Measurements from ENCODE around the gene NUDT2. TPM values are rescaled to one million over a fixed set of nuclear protein-coding genes. Genes with fewer than 3 reads are reported as not detected.

The NUDT2 gene
- total RNA-seq, 1 experiment from 2014 or later: 17.8 TPM

- Mint-ChIP-seq H3K4me3 (peak overlapping the region; percentile 96), H3K27ac (peak overlapping the region; percentile 99), H3K4me1 (peaks cover 38% of the 10 kb centered on the region), H3K27me3 (ENCODE audit: low read depth) (no peaks in the 10 kb centered on the region; the same call in 1 of the 2 replicates), H3K9me3 (no peaks in the 10 kb centered on the region), H3K36me3 (no peaks in the 10 kb centered on the region)
- ChIA-PET CTCF (interaction anchor here (0.6 to 1.5 kb wide), 3 partner anchors 9 to 225 kb away, joined by 3 read pairs; no protein-coding TSS in a partner anchor), POLR2A (no interaction called here)
- DNase-seq (ENCODE audit: low spot score) (no peak), ATAC-seq (no peak)
- peak; percentile 50; the same call in 1 of the 2 replicates for TF ChIP-seq FOXK1 (CRISPR knock-in tag; IDR thresholded peaks at IDR 0.05)
- TF ChIP-seq JAZF1 (CRISPR knock-in tag; IDR thresholded peaks at IDR 0.05): no peak
- no peak for TF ChIP-seq CBFB (CRISPR knock-in tag; IDR thresholded peaks at IDR 0.05; ENCODE audit: low read depth)
- TF ChIP-seq TEAD4 (CRISPR knock-in tag; IDR thresholded peaks at IDR 0.05): no peak
- TF ChIP-seq ZNF671 (CRISPR knock-in tag; IDR thresholded peaks at IDR 0.05): no peak
- TF ChIP-seq ZNF138 (CRISPR knock-in tag; conservative IDR thresholded peaks at IDR 0.05): no peak
- TF ChIP-seq, protein P1, sequence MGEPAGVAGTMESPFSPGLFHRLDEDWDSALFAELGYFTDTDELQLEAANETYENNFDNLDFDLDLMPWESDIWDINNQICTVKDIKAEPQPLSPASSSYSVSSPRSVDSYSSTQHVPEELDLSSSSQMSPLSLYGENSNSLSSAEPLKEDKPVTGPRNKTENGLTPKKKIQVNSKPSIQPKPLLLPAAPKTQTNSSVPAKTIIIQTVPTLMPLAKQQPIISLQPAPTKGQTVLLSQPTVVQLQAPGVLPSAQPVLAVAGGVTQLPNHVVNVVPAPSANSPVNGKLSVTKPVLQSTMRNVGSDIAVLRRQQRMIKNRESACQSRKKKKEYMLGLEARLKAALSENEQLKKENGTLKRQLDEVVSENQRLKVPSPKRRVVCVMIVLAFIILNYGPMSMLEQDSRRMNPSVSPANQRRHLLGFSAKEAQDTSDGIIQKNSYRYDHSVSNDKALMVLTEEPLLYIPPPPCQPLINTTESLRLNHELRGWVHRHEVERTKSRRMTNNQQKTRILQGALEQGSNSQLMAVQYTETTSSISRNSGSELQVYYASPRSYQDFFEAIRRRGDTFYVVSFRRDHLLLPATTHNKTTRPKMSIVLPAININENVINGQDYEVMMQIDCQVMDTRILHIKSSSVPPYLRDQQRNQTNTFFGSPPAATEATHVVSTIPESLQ (CRISPR knock-in tag; IDR thresholded peaks at IDR 0.05): no peak
- TF ChIP-seq ATF1 (CRISPR knock-in tag; IDR thresholded peaks at IDR 0.05): 0 out of 2 replicates have a peak, but pooled peaks have one; percentile 17
- TF ChIP-seq E2F5 (CRISPR knock-in tag; IDR thresholded peaks at IDR 0.05): no peak
- TF ChIP-seq, protein P2, sequence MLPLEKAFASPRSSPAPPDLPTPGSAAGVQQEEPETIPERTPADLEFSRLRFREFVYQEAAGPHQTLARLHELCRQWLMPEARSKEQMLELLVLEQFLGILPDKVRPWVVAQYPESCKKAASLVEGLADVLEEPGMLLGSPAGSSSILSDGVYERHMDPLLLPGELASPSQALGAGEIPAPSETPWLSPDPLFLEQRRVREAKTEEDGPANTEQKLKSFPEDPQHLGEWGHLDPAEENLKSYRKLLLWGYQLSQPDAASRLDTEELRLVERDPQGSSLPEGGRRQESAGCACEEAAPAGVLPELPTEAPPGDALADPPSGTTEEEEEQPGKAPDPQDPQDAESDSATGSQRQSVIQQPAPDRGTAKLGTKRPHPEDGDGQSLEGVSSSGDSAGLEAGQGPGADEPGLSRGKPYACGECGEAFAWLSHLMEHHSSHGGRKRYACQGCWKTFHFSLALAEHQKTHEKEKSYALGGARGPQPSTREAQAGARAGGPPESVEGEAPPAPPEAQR (CRISPR knock-in tag; IDR thresholded peaks at IDR 0.05): no peak
- no peak for TF ChIP-seq MAX (CRISPR knock-in tag; IDR thresholded peaks at IDR 0.05)
- 0 out of 2 replicates have a peak, but pooled peaks have one; percentile 25 for TF ChIP-seq MYBL2 (CRISPR knock-in tag; IDR thresholded peaks at IDR 0.05)
Observed at GRCh38 chr9:34328500-34328986, 826 bp upstream of the NUDT2 start.

DNA sequence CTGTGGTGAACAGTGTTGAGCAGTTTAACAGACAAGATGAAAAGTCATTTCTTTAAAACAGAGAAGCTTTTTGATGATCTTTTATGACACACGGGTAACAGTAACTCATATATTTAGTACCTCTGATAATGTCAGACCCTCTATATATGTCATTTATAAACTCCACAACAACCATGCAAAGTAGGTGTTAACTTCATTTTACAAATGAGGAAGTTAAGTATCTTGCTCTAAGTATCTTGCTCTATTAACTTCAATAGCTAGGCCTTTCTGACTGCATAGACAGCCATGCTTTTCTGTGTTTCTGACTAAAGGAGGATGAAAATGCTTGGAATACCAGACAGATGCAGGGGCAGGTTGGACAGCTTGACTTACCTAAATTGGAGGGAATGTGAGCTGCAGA lies 1.8 kb downstream of the NUDT2 start:
- no peak overlapping the region for H3K27ac Mint-ChIP-seq
- ChIA-PET CTCF (interaction anchor here (1.3 to 7.0 kb wide), 2 partner anchors 47 to 73 kb away, joined by 8 to 168 read pairs; partner anchors contain the start of gene MYORG), POLR2A (no interaction called here)
- no peaks in the 10 kb centered on the region; the same call in 1 of the 2 replicates for H3K27me3 Mint-ChIP-seq (ENCODE audit: low read depth)
- H3K9me3 Mint-ChIP-seq: no peaks in the 10 kb centered on the region
- peaks cover 59% of the 10 kb centered on the region for H3K4me1 Mint-ChIP-seq
- no peak for DNase-seq (ENCODE audit: low spot score)
- TF ChIP-seq ESRRA (CRISPR knock-in tag; IDR thresholded peaks at IDR 0.05; ENCODE audit: borderline replicate concordance) (no peak), ZBTB43 (CRISPR knock-in tag; IDR thresholded peaks at IDR 0.05) (no peak), ZBTB21 (CRISPR knock-in tag; IDR thresholded peaks at IDR 0.05; ENCODE audit: borderline replicate concordance) (no peak), SOX15 (CRISPR knock-in tag; IDR thresholded peaks at IDR 0.05) (no peak), IRF2 (CRISPR knock-in tag; IDR thresholded peaks at IDR 0.05; ENCODE audit: borderline replicate concordance, low read depth) (no peak), NR1H2 (CRISPR knock-in tag; IDR thresholded peaks at IDR 0.05) (no peak), RELA (CRISPR knock-in tag; IDR thresholded peaks at IDR 0.05; ENCODE audit: borderline replicate concordance) (no peak), CREB1 (CRISPR knock-in tag; IDR thresholded peaks at IDR 0.05) (no peak), NFE2L1 (CRISPR knock-in tag; IDR thresholded peaks at IDR 0.05) (no peak), ZNF317 (CRISPR knock-in tag; IDR thresholded peaks at IDR 0.05; ENCODE audit: borderline replicate concordance, low read depth) (no peak), JAZF1 (CRISPR knock-in tag; IDR thresholded peaks at IDR 0.05) (no peak), NR2C2 (CRISPR knock-in tag; IDR thresholded peaks at IDR 0.05) (no peak), USF2 (CRISPR knock-in tag; IDR thresholded peaks at IDR 0.05) (no peak), ZNF232 (CRISPR knock-in tag; IDR thresholded peaks at IDR 0.05) (no peak)
- TF ChIP-seq, protein P3, sequence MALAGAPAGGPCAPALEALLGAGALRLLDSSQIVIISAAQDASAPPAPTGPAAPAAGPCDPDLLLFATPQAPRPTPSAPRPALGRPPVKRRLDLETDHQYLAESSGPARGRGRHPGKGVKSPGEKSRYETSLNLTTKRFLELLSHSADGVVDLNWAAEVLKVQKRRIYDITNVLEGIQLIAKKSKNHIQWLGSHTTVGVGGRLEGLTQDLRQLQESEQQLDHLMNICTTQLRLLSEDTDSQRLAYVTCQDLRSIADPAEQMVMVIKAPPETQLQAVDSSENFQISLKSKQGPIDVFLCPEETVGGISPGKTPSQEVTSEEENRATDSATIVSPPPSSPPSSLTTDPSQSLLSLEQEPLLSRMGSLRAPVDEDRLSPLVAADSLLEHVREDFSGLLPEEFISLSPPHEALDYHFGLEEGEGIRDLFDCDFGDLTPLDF (CRISPR knock-in tag; IDR thresholded peaks at IDR 0.05): no peak
- no peaks in the 10 kb centered on the region for H3K36me3 Mint-ChIP-seq
- ATAC-seq: no peak
- H3K4me3 Mint-ChIP-seq: no peak overlapping the region

Measured in WTC11 (cell line).